ENCODE data around the gene ARL6IP4. TPM values are rescaled to one million over a fixed set of nuclear protein-coding genes. Genes with fewer than 3 reads are reported as not detected.

The ARL6IP4 gene
- total and polyA plus RNA-seq, 10 of the 15 experiments (the other 5 are each of a cell fraction or from before 2014, with no cell fraction given) = 2.5 to 320 (median 188) TPM

GRCh38 chr12:122974892-122975789 is 5.3 kb upstream of the ARL6IP4 start, which contains the start of gene OGFOD2 (continued):
- peak; percentile 28 for TF ChIP-seq E2F8 (IDR thresholded peaks at IDR 0.05; ENCODE audit: low read depth, partially characterized antibody)
- TF ChIP-seq NFXL1 (IDR thresholded peaks at IDR 0.05; ENCODE audit: borderline replicate concordance) = no peak
- TF ChIP-seq CBX3 (IDR thresholded peaks at IDR 0.05; ENCODE audit: borderline replicate concordance, low read depth) = no peak
- TF ChIP-seq ZNF687 (IDR thresholded peaks at IDR 0.05) = no peak
- TF ChIP-seq ZNF592 (IDR thresholded peaks at IDR 0.05) = no peak
- TF ChIP-seq ETV6 (conservative IDR thresholded peaks at IDR 0.05 in 1 of 2, IDR thresholded peaks at IDR 0.05 in 1 of 2; ENCODE audit: borderline replicate concordance in 1 of 2, low read depth in 1 of 2) = no peak
- no peak for TF ChIP-seq CUX1 (IDR thresholded peaks at IDR 0.05; ENCODE audit: insufficient replicate concordance, low read depth, low read length)
- TF ChIP-seq KDM1A (IDR thresholded peaks at IDR 0.05; ENCODE audit: borderline replicate concordance) = no peak
- TF ChIP-seq BMI1 (IDR thresholded peaks at IDR 0.05; ENCODE audit: borderline replicate concordance) = peak; percentile 58; the same call in 1 of the 2 replicates
- peak; percentile 71 for TF ChIP-seq TAF1 (IDR thresholded peaks at IDR 0.05; ENCODE audit: borderline replicate concordance, low read depth, low read length)

Data from GM12878 (cell line).